NCI-H1417 (cell line): ENCODE data around the gene PPP1R3E.

ENCODE experiments used
- DNase-seq, 3 experiments: peaks; one replicate each; lab custom pipeline; 2025; lab: John Stamatoyannopoulos, UW

Gene PPP1R3E

GRCh38 chr14:23248601-23249000 is 54.1 kb downstream of the PPP1R3E start:
- no peak for DNase-seq
